ENCODE results near the gene MEP1B.

DNA sequence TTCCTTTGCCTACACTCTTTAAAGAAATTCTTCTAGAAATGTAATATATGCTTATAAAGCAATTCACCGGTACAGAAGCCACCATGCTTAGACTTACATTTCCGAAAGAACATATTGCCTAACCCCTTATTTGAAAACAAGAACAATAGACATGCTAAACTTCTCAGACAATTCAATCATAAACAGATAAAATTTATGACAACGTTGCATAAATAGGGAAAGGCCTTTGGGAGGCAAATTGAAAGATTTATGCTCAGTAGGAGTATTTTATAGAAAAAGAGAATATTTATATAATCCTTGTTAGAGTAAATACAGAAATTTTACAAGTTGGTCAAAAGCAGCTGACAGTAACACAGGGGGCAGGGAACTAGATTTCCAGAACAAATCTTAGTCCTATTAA, 16.2 kb upstream of the MEP1B start:
- TF ChIP-seq, protein P1, sequence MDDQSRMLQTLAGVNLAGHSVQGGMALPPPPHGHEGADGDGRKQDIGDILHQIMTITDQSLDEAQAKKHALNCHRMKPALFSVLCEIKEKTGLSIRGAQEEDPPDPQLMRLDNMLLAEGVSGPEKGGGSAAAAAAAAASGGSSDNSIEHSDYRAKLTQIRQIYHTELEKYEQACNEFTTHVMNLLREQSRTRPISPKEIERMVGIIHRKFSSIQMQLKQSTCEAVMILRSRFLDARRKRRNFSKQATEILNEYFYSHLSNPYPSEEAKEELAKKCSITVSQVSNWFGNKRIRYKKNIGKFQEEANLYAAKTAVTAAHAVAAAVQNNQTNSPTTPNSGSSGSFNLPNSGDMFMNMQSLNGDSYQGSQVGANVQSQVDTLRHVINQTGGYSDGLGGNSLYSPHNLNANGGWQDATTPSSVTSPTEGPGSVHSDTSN (CRISPR knock-in tag; IDR thresholded peaks at IDR 0.05): no peak
- TF ChIP-seq TCF7L2 (IDR thresholded peaks at IDR 0.05; ENCODE audit: borderline replicate concordance, low read depth, low read length): no peak
- TF ChIP-seq, protein P2, sequence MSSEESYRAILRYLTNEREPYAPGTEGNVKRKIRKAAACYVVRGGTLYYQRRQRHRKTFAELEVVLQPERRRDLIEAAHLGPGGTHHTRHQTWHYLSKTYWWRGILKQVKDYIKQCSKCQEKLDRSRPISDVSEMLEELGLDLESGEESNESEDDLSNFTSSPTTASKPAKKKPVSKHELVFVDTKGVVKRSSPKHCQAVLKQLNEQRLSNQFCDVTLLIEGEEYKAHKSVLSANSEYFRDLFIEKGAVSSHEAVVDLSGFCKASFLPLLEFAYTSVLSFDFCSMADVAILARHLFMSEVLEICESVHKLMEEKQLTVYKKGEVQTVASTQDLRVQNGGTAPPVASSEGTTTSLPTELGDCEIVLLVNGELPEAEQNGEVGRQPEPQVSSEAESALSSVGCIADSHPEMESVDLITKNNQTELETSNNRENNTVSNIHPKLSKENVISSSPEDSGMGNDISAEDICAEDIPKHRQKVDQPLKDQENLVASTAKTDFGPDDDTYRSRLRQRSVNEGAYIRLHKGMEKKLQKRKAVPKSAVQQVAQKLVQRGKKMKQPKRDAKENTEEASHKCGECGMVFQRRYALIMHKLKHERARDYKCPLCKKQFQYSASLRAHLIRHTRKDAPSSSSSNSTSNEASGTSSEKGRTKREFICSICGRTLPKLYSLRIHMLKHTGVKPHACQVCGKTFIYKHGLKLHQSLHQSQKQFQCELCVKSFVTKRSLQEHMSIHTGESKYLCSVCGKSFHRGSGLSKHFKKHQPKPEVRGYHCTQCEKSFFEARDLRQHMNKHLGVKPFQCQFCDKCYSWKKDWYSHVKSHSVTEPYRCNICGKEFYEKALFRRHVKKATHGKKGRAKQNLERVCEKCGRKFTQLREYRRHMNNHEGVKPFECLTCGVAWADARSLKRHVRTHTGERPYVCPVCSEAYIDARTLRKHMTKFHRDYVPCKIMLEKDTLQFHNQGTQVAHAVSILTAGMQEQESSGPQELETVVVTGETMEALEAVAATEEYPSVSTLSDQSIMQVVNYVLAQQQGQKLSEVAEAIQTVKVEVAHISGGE (tag by site-specific recombination; conservative IDR thresholded peaks at IDR 0.05; ENCODE audit: low read depth): no peak
- TF ChIP-seq, protein P3, sequence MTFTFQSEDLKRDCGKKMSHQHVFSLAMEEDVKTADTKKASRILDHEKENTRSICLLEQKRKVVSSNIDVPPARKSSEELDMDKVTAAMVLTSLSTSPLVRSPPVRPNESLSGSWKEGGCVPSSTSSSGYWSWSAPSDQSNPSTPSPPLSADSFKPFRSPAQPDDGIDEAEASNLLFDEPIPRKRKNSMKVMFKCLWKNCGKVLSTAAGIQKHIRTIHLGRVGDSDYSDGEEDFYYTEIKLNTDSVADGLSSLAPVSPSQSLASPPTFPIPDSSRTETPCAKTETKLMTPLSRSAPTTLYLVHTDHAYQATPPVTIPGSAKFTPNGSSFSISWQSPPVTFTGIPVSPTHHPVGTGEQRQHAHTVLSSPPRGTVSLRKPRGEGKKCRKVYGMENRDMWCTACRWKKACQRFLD (tag by site-specific recombination; IDR thresholded peaks at IDR 0.05): no peak

Data from HEK293 (cell line).